DND-41 (cell line): ENCODE results near the gene DZIP1.

Experiments used
- EZH2 ChIP-seq: IDR thresholded peaks from 3 replicates; pipeline ENCODE4 v1.6.1; 2012; ENCODE audit warnings: borderline replicate concordance, low read depth, mild to moderate bottlenecking, moderate library complexity, low read length, inconsistent platforms; ENCODE audit not compliant: severe bottlenecking
- TF ChIP-seq, protein P1 (sequence below): IDR thresholded peaks from 2 replicates; pipeline ENCODE4 v1.5.1; 2012; ENCODE audit warnings: borderline replicate concordance, low read length, moderate library complexity, mild to moderate bottlenecking; ENCODE audit not compliant: poor library complexity, severe bottlenecking; ENCODE audit errors: extremely low read depth

DNA sequence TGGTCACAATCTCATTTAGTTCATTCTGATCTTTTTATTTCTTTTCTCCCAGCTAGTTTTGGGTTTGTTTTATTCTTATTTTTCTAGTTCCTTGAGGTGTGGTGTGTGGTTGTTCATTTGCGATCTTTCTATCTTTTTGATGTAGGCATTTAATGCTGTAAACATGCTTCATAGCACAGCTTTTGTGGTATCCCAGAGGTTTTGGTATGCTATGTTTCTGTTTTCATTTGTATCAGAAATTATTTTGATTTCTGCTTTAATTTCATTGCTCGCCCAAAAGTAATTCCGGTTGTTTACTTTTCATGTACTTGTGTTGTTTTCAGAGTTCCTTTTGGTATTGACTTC lies 45.0 kb upstream of the DZIP1 start:
- TF ChIP-seq, protein P1, sequence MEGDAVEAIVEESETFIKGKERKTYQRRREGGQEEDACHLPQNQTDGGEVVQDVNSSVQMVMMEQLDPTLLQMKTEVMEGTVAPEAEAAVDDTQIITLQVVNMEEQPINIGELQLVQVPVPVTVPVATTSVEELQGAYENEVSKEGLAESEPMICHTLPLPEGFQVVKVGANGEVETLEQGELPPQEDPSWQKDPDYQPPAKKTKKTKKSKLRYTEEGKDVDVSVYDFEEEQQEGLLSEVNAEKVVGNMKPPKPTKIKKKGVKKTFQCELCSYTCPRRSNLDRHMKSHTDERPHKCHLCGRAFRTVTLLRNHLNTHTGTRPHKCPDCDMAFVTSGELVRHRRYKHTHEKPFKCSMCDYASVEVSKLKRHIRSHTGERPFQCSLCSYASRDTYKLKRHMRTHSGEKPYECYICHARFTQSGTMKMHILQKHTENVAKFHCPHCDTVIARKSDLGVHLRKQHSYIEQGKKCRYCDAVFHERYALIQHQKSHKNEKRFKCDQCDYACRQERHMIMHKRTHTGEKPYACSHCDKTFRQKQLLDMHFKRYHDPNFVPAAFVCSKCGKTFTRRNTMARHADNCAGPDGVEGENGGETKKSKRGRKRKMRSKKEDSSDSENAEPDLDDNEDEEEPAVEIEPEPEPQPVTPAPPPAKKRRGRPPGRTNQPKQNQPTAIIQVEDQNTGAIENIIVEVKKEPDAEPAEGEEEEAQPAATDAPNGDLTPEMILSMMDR = no peak
- TF ChIP-seq EZH2 = no peak
